ENCODE results near the gene RXRG.

GRCh38 chr1:165467706-165468105, 22.8 kb upstream of the RXRG start:
- TF ChIP-seq CTCF (IDR thresholded peaks at IDR 0.05; ENCODE audit: low read depth, low read length, poor library complexity, severe bottlenecking) (no peak), EZH2phosphoT487 (IDR thresholded peaks at IDR 0.05; ENCODE audit: borderline replicate concordance, low read length) (no peak)
